ENCODE measurements around the gene EIPR1. TPM values are rescaled to one million over a fixed set of nuclear protein-coding genes. Genes with fewer than 3 reads are reported as not detected.

The EIPR1 gene
- total and polyA plus RNA-seq, 2 of the 13 experiments (the other 11 are each of a cell fraction or from before 2014, with no cell fraction given): 70.0 to 96.3 TPM

- TF ChIP-seq, protein P1, sequence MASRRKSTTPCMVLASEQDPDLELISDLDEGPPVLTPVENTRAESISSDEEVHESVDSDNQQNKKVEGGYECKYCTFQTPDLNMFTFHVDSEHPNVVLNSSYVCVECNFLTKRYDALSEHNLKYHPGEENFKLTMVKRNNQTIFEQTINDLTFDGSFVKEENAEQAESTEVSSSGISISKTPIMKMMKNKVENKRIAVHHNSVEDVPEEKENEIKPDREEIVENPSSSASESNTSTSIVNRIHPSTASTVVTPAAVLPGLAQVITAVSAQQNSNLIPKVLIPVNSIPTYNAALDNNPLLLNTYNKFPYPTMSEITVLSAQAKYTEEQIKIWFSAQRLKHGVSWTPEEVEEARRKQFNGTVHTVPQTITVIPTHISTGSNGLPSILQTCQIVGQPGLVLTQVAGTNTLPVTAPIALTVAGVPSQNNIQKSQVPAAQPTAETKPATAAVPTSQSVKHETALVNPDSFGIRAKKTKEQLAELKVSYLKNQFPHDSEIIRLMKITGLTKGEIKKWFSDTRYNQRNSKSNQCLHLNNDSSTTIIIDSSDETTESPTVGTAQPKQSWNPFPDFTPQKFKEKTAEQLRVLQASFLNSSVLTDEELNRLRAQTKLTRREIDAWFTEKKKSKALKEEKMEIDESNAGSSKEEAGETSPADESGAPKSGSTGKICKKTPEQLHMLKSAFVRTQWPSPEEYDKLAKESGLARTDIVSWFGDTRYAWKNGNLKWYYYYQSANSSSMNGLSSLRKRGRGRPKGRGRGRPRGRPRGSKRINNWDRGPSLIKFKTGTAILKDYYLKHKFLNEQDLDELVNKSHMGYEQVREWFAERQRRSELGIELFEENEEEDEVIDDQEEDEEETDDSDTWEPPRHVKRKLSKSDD (CRISPR knock-in tag; IDR thresholded peaks at IDR 0.05; ENCODE audit: low read depth): no peak; the same call in 1 of the 2 replicates
- TF ChIP-seq, protein P2, sequence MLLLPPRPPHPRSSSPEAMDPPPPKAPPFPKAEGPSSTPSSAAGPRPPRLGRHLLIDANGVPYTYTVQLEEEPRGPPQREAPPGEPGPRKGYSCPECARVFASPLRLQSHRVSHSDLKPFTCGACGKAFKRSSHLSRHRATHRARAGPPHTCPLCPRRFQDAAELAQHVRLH (CRISPR knock-in tag; IDR thresholded peaks at IDR 0.05; ENCODE audit: borderline replicate concordance, low read depth): 0 out of 2 replicates have a peak, but pooled peaks have one; percentile 59
- TF ChIP-seq GTF2F1 (IDR thresholded peaks at IDR 0.05; ENCODE audit: low read length) (no peak), SNRNP70 (IDR thresholded peaks at IDR 0.05; ENCODE audit: low read depth, low read length) (no peak), RFX3 (CRISPR knock-in tag; IDR thresholded peaks at IDR 0.05) (no peak), ZNF317 (CRISPR knock-in tag; IDR thresholded peaks at IDR 0.05) (no peak), ZNF746 (CRISPR knock-in tag; IDR thresholded peaks at IDR 0.05) (no peak), ISL2 (CRISPR knock-in tag; IDR thresholded peaks at IDR 0.05) (no peak), NFE2L2 (IDR thresholded peaks at IDR 0.05; ENCODE audit: low read length) (no peak), NFKBIZ (CRISPR knock-in tag; IDR thresholded peaks at IDR 0.05) (no peak), HCFC1 (IDR thresholded peaks at IDR 0.05; ENCODE audit: low read depth, low read length) (no peak), ZNF788 (CRISPR knock-in tag; IDR thresholded peaks at IDR 0.05; ENCODE audit: borderline replicate concordance) (peak; percentile 83; the same call in 1 of the 2 replicates), ERF (CRISPR knock-in tag; IDR thresholded peaks at IDR 0.05) (peak; percentile 60; the same call in 1 of the 2 replicates), ZIK1 (CRISPR knock-in tag; IDR thresholded peaks at IDR 0.05; ENCODE audit: borderline replicate concordance, low read depth) (no peak), ZNF703 (CRISPR knock-in tag; IDR thresholded peaks at IDR 0.05; ENCODE audit: borderline replicate concordance) (no peak)
- TF ChIP-seq, protein P3, sequence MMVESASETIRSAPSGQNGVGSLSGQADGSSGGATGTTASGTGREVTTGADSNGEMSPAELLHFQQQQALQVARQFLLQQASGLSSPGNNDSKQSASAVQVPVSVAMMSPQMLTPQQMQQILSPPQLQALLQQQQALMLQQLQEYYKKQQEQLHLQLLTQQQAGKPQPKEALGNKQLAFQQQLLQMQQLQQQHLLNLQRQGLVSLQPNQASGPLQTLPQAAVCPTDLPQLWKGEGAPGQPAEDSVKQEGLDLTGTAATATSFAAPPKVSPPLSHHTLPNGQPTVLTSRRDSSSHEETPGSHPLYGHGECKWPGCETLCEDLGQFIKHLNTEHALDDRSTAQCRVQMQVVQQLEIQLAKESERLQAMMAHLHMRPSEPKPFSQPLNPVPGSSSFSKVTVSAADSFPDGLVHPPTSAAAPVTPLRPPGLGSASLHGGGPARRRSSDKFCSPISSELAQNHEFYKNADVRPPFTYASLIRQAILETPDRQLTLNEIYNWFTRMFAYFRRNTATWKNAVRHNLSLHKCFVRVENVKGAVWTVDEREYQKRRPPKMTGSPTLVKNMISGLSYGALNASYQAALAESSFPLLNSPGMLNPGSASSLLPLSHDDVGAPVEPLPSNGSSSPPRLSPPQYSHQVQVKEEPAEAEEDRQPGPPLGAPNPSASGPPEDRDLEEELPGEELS (CRISPR knock-in tag; IDR thresholded peaks at IDR 0.05): peak; percentile 61
- TF ChIP-seq, protein P4, sequence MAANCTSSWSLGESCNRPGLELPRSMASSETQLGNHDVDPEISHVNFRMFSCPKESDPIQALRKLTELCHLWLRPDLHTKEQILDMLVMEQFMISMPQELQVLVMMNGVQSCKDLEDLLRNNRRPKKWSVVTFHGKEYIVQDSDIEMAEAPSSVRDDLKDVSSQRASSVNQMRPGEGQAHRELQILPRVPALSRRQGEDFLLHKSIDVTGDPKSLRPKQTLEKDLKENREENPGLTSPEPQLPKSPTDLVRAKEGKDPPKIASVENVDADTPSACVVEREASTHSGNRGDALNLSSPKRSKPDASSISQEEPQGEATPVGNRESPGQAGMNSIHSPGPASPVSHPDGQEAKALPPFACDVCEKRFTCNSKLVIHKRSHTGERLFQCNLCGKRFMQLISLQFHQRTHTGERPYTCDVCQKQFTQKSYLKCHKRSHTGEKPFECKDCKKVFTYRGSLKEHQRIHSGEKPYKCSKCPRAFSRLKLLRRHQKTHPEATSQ (CRISPR knock-in tag; IDR thresholded peaks at IDR 0.05; ENCODE audit: borderline replicate concordance): peak; percentile 74; the same call in 1 of the 2 replicates
These were observed 73.8 kb downstream of the EIPR1 start (continued) for GRCh38 chr2:3303583-3304406.

Measured in HepG2 (cell line).